Measurements from ENCODE around the gene MYORG.
"Not testable (repeated sequence)": the region's sequence is repeated elsewhere in the genome, so short reads cannot be mapped to it uniquely, and the experiment has no call there.

The MYORG gene

GRCh38 chr9:34341659-34342295 lies 34.9 kb downstream of the MYORG start:
- H3K9ac ChIP-seq (ENCODE audit: low read length) = no peak overlapping the region
- no peaks in the 10 kb centered on the region for H3K36me3 ChIP-seq (ENCODE audit: control insufficient read depth, insufficient read depth, low read length)

GRCh38 chr9:34338665-34339385 lies 37.9 kb downstream of the MYORG start:
- no peak overlapping the region for H4K5ac ChIP-seq (ENCODE audit: low read length)
- H3K18ac ChIP-seq (ENCODE audit: low read length) = no peak overlapping the region
- H4K8ac ChIP-seq (ENCODE audit: low read depth, low read length) = no peak overlapping the region
- H3K9ac ChIP-seq (ENCODE audit: low read length) = no peak overlapping the region
- H3K79me2 ChIP-seq (ENCODE audit: control insufficient read depth, insufficient read depth, low read length) = no peaks in the 10 kb centered on the region
- H2AK5ac ChIP-seq (ENCODE audit: low read length) = no peak overlapping the region
- no peak overlapping the region for H3K4me2 ChIP-seq (ENCODE audit: low read length)
- no peak overlapping the region for H3K56ac ChIP-seq (ENCODE audit: low read length)
- no CpG with 5 or more reads among the region's 2 CpGs for WGBS (ENCODE audit: extremely low coverage, insufficient coverage, low lambda C conversion rate)
- H3K79me1 ChIP-seq (ENCODE audit: low read length) = peaks cover 3% of the 10 kb centered on the region
- no peaks in the 10 kb centered on the region for H3K27me3 ChIP-seq (ENCODE audit: insufficient read depth, low read length, poor library complexity)
- DNase-seq = no peak
- H3K4me3 ChIP-seq (ENCODE audit: low read length) = no peak overlapping the region
- no peak overlapping the region for H2BK120ac ChIP-seq (ENCODE audit: low read depth, low read length)
- H3K27ac ChIP-seq (ENCODE audit: low read depth, low read length) = no peak overlapping the region
- H3K36me3 ChIP-seq (ENCODE audit: control insufficient read depth, insufficient read depth, low read length) = no peaks in the 10 kb centered on the region
- no peak overlapping the region for H3K4ac ChIP-seq (ENCODE audit: low read depth, low read length)
- peaks cover 15% of the 10 kb centered on the region for H3K4me1 ChIP-seq (ENCODE audit: control insufficient read depth, low read depth, low read length)
- H2BK15ac ChIP-seq (replicated peaks; ENCODE audit: low read depth) = no peak overlapping the region
- no peak overlapping the region for H2BK5ac ChIP-seq (ENCODE audit: low read length)
- no peak overlapping the region for H3K23ac ChIP-seq (ENCODE audit: low read length)

More at GRCh38 chr9:34341659-34342295, 34.9 kb downstream of the MYORG start:
- no peak overlapping the region for H2AK5ac ChIP-seq (ENCODE audit: low read length)
- H3K4me1 ChIP-seq (ENCODE audit: control insufficient read depth, low read depth, low read length) = no peaks in the 10 kb centered on the region
- no peak overlapping the region for H4K8ac ChIP-seq (ENCODE audit: low read depth, low read length)
- no peak overlapping the region for H3K27ac ChIP-seq (ENCODE audit: low read depth, low read length)
- H3K4ac ChIP-seq (ENCODE audit: low read depth, low read length) = no peak overlapping the region
- no CpG with 5 or more reads among the region's 7 CpGs for WGBS (ENCODE audit: extremely low coverage, insufficient coverage, low lambda C conversion rate)
- no peak overlapping the region for H2BK15ac ChIP-seq (replicated peaks; ENCODE audit: low read depth)
- no peaks in the 10 kb centered on the region for H3K79me1 ChIP-seq (ENCODE audit: low read length)
- no peak overlapping the region for H3K23ac ChIP-seq (ENCODE audit: low read length)
- H2BK5ac ChIP-seq (ENCODE audit: low read length) = no peak overlapping the region
- H3K4me3 ChIP-seq (ENCODE audit: low read length) = no peak overlapping the region
- H3K79me2 ChIP-seq (ENCODE audit: control insufficient read depth, insufficient read depth, low read length) = no peaks in the 10 kb centered on the region
- no peak overlapping the region for H3K4me2 ChIP-seq (ENCODE audit: low read length)
- H3K18ac ChIP-seq (ENCODE audit: low read length) = no peak overlapping the region
- DNase-seq = no peak
- H2BK120ac ChIP-seq (ENCODE audit: low read depth, low read length) = no peak overlapping the region
- H4K5ac ChIP-seq (ENCODE audit: low read length) = no peak overlapping the region
- H3K27me3 ChIP-seq (ENCODE audit: insufficient read depth, low read length, poor library complexity) = no peaks in the 10 kb centered on the region
- no peak overlapping the region for H3K56ac ChIP-seq (ENCODE audit: low read length)

- not testable (repeated sequence) for H3K27me3 ChIP-seq (ENCODE audit: insufficient read depth, low read length, poor library complexity); H2BK5ac ChIP-seq (ENCODE audit: low read length); H2BK15ac ChIP-seq (replicated peaks; ENCODE audit: low read depth); H3K79me1 ChIP-seq (ENCODE audit: low read length); H3K4ac ChIP-seq (ENCODE audit: low read depth, low read length); H4K8ac ChIP-seq (ENCODE audit: low read depth, low read length); H3K4me2 ChIP-seq (ENCODE audit: low read length); H4K5ac ChIP-seq (ENCODE audit: low read length); H2BK120ac ChIP-seq (ENCODE audit: low read depth, low read length); DNase-seq; H3K27ac ChIP-seq (ENCODE audit: low read depth, low read length); H3K4me3 ChIP-seq (ENCODE audit: low read length); H3K56ac ChIP-seq (ENCODE audit: low read length); H3K79me2 ChIP-seq (ENCODE audit: control insufficient read depth, insufficient read depth, low read length); H3K18ac ChIP-seq (ENCODE audit: low read length); H3K23ac ChIP-seq (ENCODE audit: low read length); H3K9ac ChIP-seq (ENCODE audit: low read length); H2AK5ac ChIP-seq (ENCODE audit: low read length); H3K36me3 ChIP-seq (ENCODE audit: control insufficient read depth, insufficient read depth, low read length)
- H3K4me1 ChIP-seq (ENCODE audit: control insufficient read depth, low read depth, low read length) = peaks cover 15% of the 10 kb centered on the region
These were observed 38.6 kb downstream of the MYORG start for GRCh38 chr9:34338079-34338478.

DNA sequence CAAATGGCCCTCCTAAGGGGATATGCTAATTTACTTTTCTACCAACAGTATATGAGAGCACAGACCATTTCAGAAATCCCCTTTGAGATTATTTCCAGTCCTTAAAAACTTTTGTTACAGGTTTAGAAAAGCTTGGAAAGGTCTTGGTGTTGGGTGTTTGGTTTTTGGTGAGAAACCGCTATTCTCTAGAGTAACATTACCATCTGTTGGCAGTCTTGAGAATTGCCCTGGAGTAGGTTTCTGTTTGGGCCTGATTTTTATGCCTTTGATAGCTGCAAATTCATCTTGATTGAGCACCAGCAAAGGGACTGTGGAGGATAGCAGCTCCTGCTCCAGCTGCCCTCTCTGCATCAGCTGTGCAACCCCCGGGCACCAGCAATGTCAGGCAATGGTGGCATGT lies 39.3 kb downstream of the MYORG start:
- Histone ChIP-seq H4K5ac (ENCODE audit: low read length) (no peak overlapping the region), H4K8ac (ENCODE audit: low read depth, low read length) (no peak overlapping the region), H3K36me3 (ENCODE audit: control insufficient read depth, insufficient read depth, low read length) (no peaks in the 10 kb centered on the region), H3K4ac (ENCODE audit: low read depth, low read length) (no peak overlapping the region), H3K27ac (ENCODE audit: low read depth, low read length) (no peak overlapping the region), H3K4me2 (ENCODE audit: low read length) (no peak overlapping the region), H3K56ac (ENCODE audit: low read length) (no peak overlapping the region), H3K4me3 (ENCODE audit: low read length) (no peak overlapping the region), H2AK5ac (ENCODE audit: low read length) (no peak overlapping the region), H3K4me1 (ENCODE audit: control insufficient read depth, low read depth, low read length) (peaks cover 15% of the 10 kb centered on the region), H3K23ac (ENCODE audit: low read length) (no peak overlapping the region), H2BK5ac (ENCODE audit: low read length) (no peak overlapping the region), H3K18ac (ENCODE audit: low read length) (no peak overlapping the region), H2BK120ac (ENCODE audit: low read depth, low read length) (no peak overlapping the region), H3K27me3 (ENCODE audit: insufficient read depth, low read length, poor library complexity) (no peaks in the 10 kb centered on the region), H3K9ac (ENCODE audit: low read length) (no peak overlapping the region), H2BK15ac (replicated peaks; ENCODE audit: low read depth) (no peak overlapping the region), H3K79me2 (ENCODE audit: control insufficient read depth, insufficient read depth, low read length) (no peaks in the 10 kb centered on the region), H3K79me1 (ENCODE audit: low read length) (peaks cover 4% of the 10 kb centered on the region)
- DNase-seq = peak; percentile 27
- WGBS (ENCODE audit: extremely low coverage, insufficient coverage, low lambda C conversion rate) = no CpG with 5 or more reads among the region's 2 CpGs

- DNase-seq = no peak
- H3K4ac ChIP-seq (ENCODE audit: low read depth, low read length) = no peak overlapping the region
- H3K18ac ChIP-seq (ENCODE audit: low read length) = no peak overlapping the region
- no peak overlapping the region for H4K8ac ChIP-seq (ENCODE audit: low read depth, low read length)
- no peak overlapping the region for H2BK5ac ChIP-seq (ENCODE audit: low read length)
- H3K27ac ChIP-seq (ENCODE audit: low read depth, low read length) = no peak overlapping the region
- H2BK120ac ChIP-seq (ENCODE audit: low read depth, low read length) = no peak overlapping the region
- H3K4me3 ChIP-seq (ENCODE audit: low read length) = no peak overlapping the region
- no peaks in the 10 kb centered on the region for H3K36me3 ChIP-seq (ENCODE audit: control insufficient read depth, insufficient read depth, low read length)
- no peaks in the 10 kb centered on the region for H3K79me2 ChIP-seq (ENCODE audit: control insufficient read depth, insufficient read depth, low read length)
- H2BK15ac ChIP-seq (replicated peaks; ENCODE audit: low read depth) = no peak overlapping the region
- H3K9ac ChIP-seq (ENCODE audit: low read length) = no peak overlapping the region
- no peaks in the 10 kb centered on the region for H3K27me3 ChIP-seq (ENCODE audit: insufficient read depth, low read length, poor library complexity)
- WGBS (ENCODE audit: extremely low coverage, insufficient coverage, low lambda C conversion rate) = no CpG with 5 or more reads among the region's 4 CpGs
- no peak overlapping the region for H2AK5ac ChIP-seq (ENCODE audit: low read length)
- no peak overlapping the region for H3K23ac ChIP-seq (ENCODE audit: low read length)
- H3K79me1 ChIP-seq (ENCODE audit: low read length) = peaks cover 4% of the 10 kb centered on the region
- H3K4me2 ChIP-seq (ENCODE audit: low read length) = no peak overlapping the region
- no peak overlapping the region for H3K56ac ChIP-seq (ENCODE audit: low read length)
- H4K5ac ChIP-seq (ENCODE audit: low read length) = no peak overlapping the region
- H3K4me1 ChIP-seq (ENCODE audit: control insufficient read depth, low read depth, low read length) = peaks cover 17% of the 10 kb centered on the region
These were observed 41.3 kb downstream of the MYORG start for GRCh38 chr9:34335376-34335775.
